Mesenchymal stem cell (in vitro differentiated cells and primary cell): ENCODE results near the gene MAP1A.

Experiments
- DNase-seq: peaks from one replicate; pipeline ENCODE4 v3.0.0-alpha.2; 2013
- H2AFZ ChIP-seq: one replicate; pipeline ENCODE4 v1.6.1; 2013; ENCODE audit warnings: low read depth, mild to moderate bottlenecking, control low read depth, inconsistent platforms, low read length, moderate library complexity
- H2AK5ac ChIP-seq: 2 replicates; pipeline ENCODE4 v1.6.1; 2013; ENCODE audit warnings: low read length, moderate library complexity, mild to moderate bottlenecking, inconsistent platforms; ENCODE audit not compliant: severe bottlenecking
- H2BK120ac ChIP-seq: one replicate; pipeline ENCODE4 v1.6.1; 2013; ENCODE audit warnings: low read depth, mild to moderate bottlenecking, inconsistent platforms, low read length, moderate library complexity
- H2BK12ac ChIP-seq, 2 experiments: one replicate each; pipeline ENCODE4 v1.6.1; 2013; ENCODE audit warnings: inconsistent platforms in 2 of 2, low read length in 2 of 2, mild to moderate bottlenecking in 2 of 2, moderate library complexity in 2 of 2, control low read depth in 1 of 2
- H2BK15ac ChIP-seq: one replicate; pipeline ENCODE4 v1.6.1; 2013; ENCODE audit warnings: mild to moderate bottlenecking, low read depth, inconsistent platforms; ENCODE audit not compliant: poor library complexity, severe bottlenecking
- H2BK5ac ChIP-seq: 2 replicates; pipeline ENCODE4 v1.6.1; 2013; ENCODE audit warnings: low read depth, mild to moderate bottlenecking, low read length, control low read depth, inconsistent platforms; ENCODE audit not compliant: poor library complexity, severe bottlenecking
- H3K14ac ChIP-seq, 2 experiments: one replicate each; pipeline ENCODE4 v1.6.1; 2013; ENCODE audit warnings: inconsistent platforms in 2 of 2, low read length in 2 of 2, control low read depth in 1 of 2, mild to moderate bottlenecking in 1 of 2, moderate library complexity in 1 of 2
- H3K18ac ChIP-seq, 2 experiments: one replicate each; pipeline ENCODE4 v1.6.1; 2013; ENCODE audit warnings: inconsistent platforms in 2 of 2, low read length in 2 of 2, control low read depth in 1 of 2, low read depth in 1 of 2, mild to moderate bottlenecking in 1 of 2
- H3K23ac ChIP-seq, 2 experiments: one replicate each; pipeline ENCODE4 v1.6.1; 2013; ENCODE audit warnings: inconsistent platforms in 2 of 2, low read length in 2 of 2, mild to moderate bottlenecking in 2 of 2, moderate library complexity in 2 of 2, control low read depth in 1 of 2
- H3K27ac ChIP-seq: 2 replicates; pipeline ENCODE4 v1.5.1; 2013; ENCODE audit warnings: mild to moderate bottlenecking, moderate library complexity, low read length, control low read depth, inconsistent platforms; ENCODE audit not compliant: poor library complexity, severe bottlenecking
- H3K27me3 ChIP-seq, 2 experiments: 2 replicates each; pipeline versions ENCODE4 v1.6.1 to v1.7.0; 2013; ENCODE audit warnings: low read length in 2 of 2, mild to moderate bottlenecking in 2 of 2, moderate library complexity in 2 of 2, control low read depth in 1 of 2, inconsistent platforms in 1 of 2; ENCODE audit not compliant: control insufficient read depth in 1 of 2, insufficient read depth in 1 of 2
- H3K36me3 ChIP-seq, 2 experiments: 2 replicates each; pipeline versions ENCODE4 v1.6.1 to v1.7.0; 2013; ENCODE audit warnings: low read length in 2 of 2, control low read depth in 1 of 2, inconsistent platforms in 1 of 2, low read depth in 1 of 2, mild to moderate bottlenecking in 1 of 2; ENCODE audit not compliant: insufficient read depth in 2 of 2, control insufficient read depth in 1 of 2
- H3K4ac ChIP-seq, 2 experiments: one replicate each; pipeline ENCODE4 v1.6.1; 2013; ENCODE audit warnings: inconsistent platforms in 2 of 2, low read length in 2 of 2, mild to moderate bottlenecking in 2 of 2, moderate library complexity in 2 of 2, control low read depth in 1 of 2, low read depth in 1 of 2
- H3K4me1 ChIP-seq: 2 replicates; pipeline ENCODE4 v1.6.1; 2013; ENCODE audit warnings: low read depth, low read length, control low read depth; ENCODE audit not compliant: control insufficient read depth, insufficient read depth
- H3K4me2 ChIP-seq: 2 replicates; pipeline ENCODE4 v1.6.1; 2013; ENCODE audit warnings: low read length, mild to moderate bottlenecking, inconsistent platforms; ENCODE audit not compliant: poor library complexity, severe bottlenecking
- H3K4me3 ChIP-seq, 2 experiments: 2 replicates each; pipeline versions ENCODE4 v1.5.1 to v1.7.0; 2013; ENCODE audit warnings: low read length in 2 of 2, mild to moderate bottlenecking in 2 of 2, control low read depth in 1 of 2, low read depth in 1 of 2; ENCODE audit not compliant: insufficient read depth in 1 of 2
- H3K79me1 ChIP-seq: replicated peaks from 2 replicates; pipeline ENCODE4 v1.6.1; 2013; ENCODE audit warnings: mild to moderate bottlenecking, control low read depth, low read length, inconsistent platforms; ENCODE audit not compliant: poor library complexity, severe bottlenecking
- H3K9ac ChIP-seq: 2 replicates; pipeline ENCODE4 v1.7.0; 2013; ENCODE audit warnings: mild to moderate bottlenecking, low read length, moderate library complexity
- H3K9me3 ChIP-seq: 2 replicates; pipeline ENCODE4 v1.7.0; 2013; ENCODE audit warnings: mild to moderate bottlenecking, low read length; ENCODE audit not compliant: control insufficient read depth
- H4K8ac ChIP-seq: one replicate; pipeline ENCODE4 v1.6.1; 2013; ENCODE audit warnings: inconsistent platforms, mild to moderate bottlenecking, low read length, moderate library complexity
- H4K91ac ChIP-seq: one replicate; pipeline ENCODE4 v1.6.1; 2013; ENCODE audit warnings: mild to moderate bottlenecking, low read length, inconsistent platforms
- WGBS: methylation state at CpG from one replicate; pipeline ENCODE4 v1.1.7; 2013; ENCODE audit warnings: mixed read lengths; 5-methylcytosine and 5-hydroxymethylcytosine counted together

MAP1A gene

GRCh38 chr15:43519196-43519595 lies 1.8 kb downstream of the MAP1A start:
- H2BK15ac ChIP-seq = no peak overlapping the region
- no peak overlapping the region for H3K27ac ChIP-seq
- H3K4me3 ChIP-seq = peak overlapping the region in 1 of 2 experiments; percentile 99
- H3K14ac ChIP-seq = peak overlapping the region in 1 of 2 experiments; percentile 77
- H3K27me3 ChIP-seq = no peaks in the 10 kb centered on the region
- no peak for DNase-seq
- H2AK5ac ChIP-seq = no peak overlapping the region
- H3K79me1 ChIP-seq = peaks cover 32% of the 10 kb centered on the region
- peak overlapping the region; percentile 90 for H3K4me2 ChIP-seq
- H3K9ac ChIP-seq = peak overlapping the region; percentile 96
- no peak overlapping the region for H3K4ac ChIP-seq
- H3K36me3 ChIP-seq = peaks cover 37 to 45% of the 10 kb centered on the region in 2 experiments
- H3K23ac ChIP-seq = peak overlapping the region in 1 of 2 experiments; percentile 63
- 87% methylated on average over 2 of the region's 2 CpGs for WGBS
- H3K18ac ChIP-seq = no peak overlapping the region
- no peak overlapping the region for H4K8ac ChIP-seq
- H4K91ac ChIP-seq = no peak overlapping the region
- no peak overlapping the region for H2AFZ ChIP-seq
- no peak overlapping the region for H2BK12ac ChIP-seq
- peaks cover 23% of the 10 kb centered on the region for H3K4me1 ChIP-seq
- H2BK120ac ChIP-seq = no peak overlapping the region
- no peaks in the 10 kb centered on the region for H3K9me3 ChIP-seq
- no peak overlapping the region for H2BK5ac ChIP-seq

DNA sequence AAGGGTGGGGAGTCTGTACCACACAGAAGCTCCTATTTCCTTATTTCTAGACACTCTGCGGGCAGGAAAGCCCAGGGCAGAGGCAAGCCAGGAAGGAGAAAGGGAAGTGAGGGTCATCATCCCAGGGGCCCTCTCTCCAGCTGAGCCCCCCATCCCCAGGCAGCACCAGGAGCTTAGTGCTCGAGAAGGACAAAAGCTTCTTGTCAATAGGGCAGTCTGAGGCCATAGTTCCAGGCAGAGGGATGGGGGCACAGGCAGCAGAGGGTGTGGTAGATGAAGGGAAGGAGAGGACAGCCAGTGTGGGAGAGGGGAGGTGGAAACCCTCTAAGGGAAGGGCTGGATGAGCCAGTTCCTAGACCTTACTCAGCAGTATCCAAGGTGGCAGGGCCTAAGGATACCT lies 2.7 kb downstream of the MAP1A start:
- Histone ChIP-seq H2BK12ac (no peak overlapping the region), H3K4me2 (no peak overlapping the region), H3K14ac (no peak overlapping the region), H3K9ac (no peak overlapping the region), H4K91ac (no peak overlapping the region), H3K9me3 (no peaks in the 10 kb centered on the region), H3K18ac (no peak overlapping the region), H2AFZ (no peak overlapping the region), H3K79me1 (peaks cover 33% of the 10 kb centered on the region), H3K4me1 (peaks cover 21% of the 10 kb centered on the region), H3K23ac (no peak overlapping the region), H4K8ac (no peak overlapping the region), H3K27me3 (no peaks in the 10 kb centered on the region), H2AK5ac (no peak overlapping the region), H2BK5ac (no peak overlapping the region), H2BK15ac (no peak overlapping the region), H3K4me3 (no peak overlapping the region), H3K27ac (no peak overlapping the region), H3K4ac (no peak overlapping the region), H3K36me3 (peaks cover 46 to 54% of the 10 kb centered on the region in 2 experiments), H2BK120ac (no peak overlapping the region)
- no peak for DNase-seq
- 81% methylated on average over 2 of the region's 2 CpGs for WGBS

- Histone ChIP-seq H3K79me1 (peaks cover 33% of the 10 kb centered on the region), H2BK12ac (no peak overlapping the region), H3K23ac (no peak overlapping the region), H3K18ac (no peak overlapping the region), H3K4me1 (peaks cover 15% of the 10 kb centered on the region), H3K9me3 (no peaks in the 10 kb centered on the region), H3K36me3 (peaks cover 52 to 67% of the 10 kb centered on the region in 2 experiments), H2BK5ac (no peak overlapping the region), H2AFZ (no peak overlapping the region), H3K9ac (no peak overlapping the region), H3K4me3 (peak overlapping the region in 1 of 2 experiments; percentile 9), H4K8ac (no peak overlapping the region), H2AK5ac (no peak overlapping the region), H3K4ac (no peak overlapping the region), H3K4me2 (no peak overlapping the region), H3K14ac (no peak overlapping the region), H2BK15ac (no peak overlapping the region), H3K27me3 (no peaks in the 10 kb centered on the region), H3K27ac (no peak overlapping the region), H2BK120ac (no peak overlapping the region), H4K91ac (no peak overlapping the region)
- 96% methylated on average over 11 of the region's 11 CpGs for WGBS
- no peak for DNase-seq
Observed at GRCh38 chr15:43521419-43521818, 4.0 kb downstream of the MAP1A start.

GRCh38 chr15:43522247-43522646 lies 4.8 kb downstream of the MAP1A start:
- Histone ChIP-seq H2BK5ac (no peak overlapping the region), H3K9ac (no peak overlapping the region), H3K27me3 (no peaks in the 10 kb centered on the region), H3K9me3 (no peaks in the 10 kb centered on the region), H4K8ac (no peak overlapping the region), H2AK5ac (no peak overlapping the region), H3K14ac (no peak overlapping the region), H3K79me1 (peaks cover 31% of the 10 kb centered on the region), H3K4me2 (no peak overlapping the region), H3K23ac (no peak overlapping the region), H3K4me1 (peaks cover 14% of the 10 kb centered on the region), H2BK12ac (no peak overlapping the region), H2BK15ac (no peak overlapping the region), H3K27ac (no peak overlapping the region), H3K4me3 (no peak overlapping the region), H4K91ac (no peak overlapping the region), H3K18ac (no peak overlapping the region), H3K4ac (no peak overlapping the region), H3K36me3 (peaks cover 60 to 75% of the 10 kb centered on the region in 2 experiments), H2BK120ac (no peak overlapping the region), H2AFZ (no peak overlapping the region)
- WGBS = 93% methylated on average over 9 of the region's 9 CpGs
- DNase-seq = no peak
